Spleen (tissue), 11 donors: ENCODE data around the gene ZNF227. TPM values are rescaled to one million over a fixed set of nuclear protein-coding genes. Genes with fewer than 3 reads are reported as not detected.
A peak's percentile ranks its signal among the peaks of the same experiment; 100 is the strongest.

Experiments used
- DNase-seq: peaks from one replicate; pipeline ENCODE4 v3.0.0-alpha.2; 2020
- H3K27ac ChIP-seq, 8 donors: fragments of 200-600 bp; sonication (generic) in 7 of 8; 1 replicate in 4 of 8; 2 replicates in 4 of 8; pipeline versions ENCODE4 v1.5.0 to v1.8.0; 2016 to 2021; ENCODE audit warnings: inconsistent platforms in 4 of 8, mild to moderate bottlenecking in 4 of 8, moderate library complexity in 1 of 8
- H3K27me3 ChIP-seq, 7 donors: fragments of 200-600 bp; sonication (generic) in 6 of 7; replicated peaks in 1 of 7; 1 replicate in 4 of 7; 2 replicates in 3 of 7; pipeline versions ENCODE4 v1.5.0 to v1.8.0; 2016 to 2021; ENCODE audit warnings: inconsistent platforms in 3 of 7, mild to moderate bottlenecking in 1 of 7
- H3K36me3 ChIP-seq, 6 donors: fragments of 200-600 bp; sonication (generic) in 5 of 6; 1 replicate in 4 of 6; 2 replicates in 2 of 6; pipeline versions ENCODE4 v1.5.0 to v1.8.0; 2016 to 2021; ENCODE audit warnings: inconsistent platforms in 2 of 6
- H3K4me1 ChIP-seq, 6 donors: fragments of 200-600 bp; sonication (generic) in 5 of 6; 1 replicate in 3 of 6; 2 replicates in 3 of 6; pipeline versions ENCODE4 v1.5.0 to v1.8.0; 2016 to 2021; ENCODE audit warnings: inconsistent platforms in 3 of 6
- H3K4me3 ChIP-seq, 8 donors: fragments of 200-600 bp; sonication (generic) in 7 of 8; 1 replicate in 4 of 8; 2 replicates in 4 of 8; pipeline versions ENCODE4 v1.5.0 to v1.8.0; 2016 to 2021; ENCODE audit warnings: inconsistent platforms in 4 of 8, mild to moderate bottlenecking in 4 of 8, moderate library complexity in 2 of 8
- H3K9me3 ChIP-seq, 8 donors: fragments of 200-600 bp; sonication (generic) in 7 of 8; 1 replicate in 4 of 8; 2 replicates in 4 of 8; pipeline versions ENCODE4 v1.5.0 to v1.8.0; 2016 to 2021; ENCODE audit warnings: inconsistent platforms in 4 of 8
- POLR2A ChIP-seq, 3 donors: fragments of 450-650 bp; IDR thresholded peaks; one replicate each; pipeline ENCODE4 v1.5.1; 2017; ENCODE audit warnings: antibody characterized with exemption in 3 of 3, mild to moderate bottlenecking in 1 of 3
- POLR2AphosphoS5 ChIP-seq, 3 donors: sonication (generic); formaldehyde crosslinking; IDR thresholded peaks; one replicate each; pipeline ENCODE4 v1.5.1; 2017; ENCODE audit warnings: antibody characterized with exemption in 3 of 3
- WGBS, 5 donors: extraction: QIAGEN DNeasy Blood & Tissue Kit in 3 of 5; methylation state at CpG; one replicate each; pipeline versions ENCODE4 v1.1.5 to v1.1.7; 2013 to 2018; 5-methylcytosine and 5-hydroxymethylcytosine counted together
- intact Hi-C: fragments of 100-400 bp; cut with DNase I; formaldehyde crosslinking; loops from one replicate; pipeline ENCODE4 v1.15.0; 2023; ENCODE audit warnings: low total_unique reads
- polyA plus RNA-seq, 3 donors: library from polyadenylated mRNA; stranded (reverse); fragments of 200-250 nt; gene quantifications; one replicate each; pipeline ENCODE4 v1.2.1, GENCODE V29; 2013
- total RNA-seq, 7 donors: library from RNA; depleted of rRNA in 3 of 7; stranded (reverse); fragments of >200 nt in 3 of 7; fragmentation: NEBNext Ultra II Directional in 4 of 7; extraction: Animal tissue kit (Norgen Biotek cat#: 25700) in 4 of 7; gene quantifications; one replicate each; pipeline versions ENCODE4 v1.1.0 to v1.2.1, GENCODE V29; 2016 to 2021
- TF ChIP-seq, protein P1 (sequence below), 11 experiments: fragments of 200-600 bp in 7 of 11; fragments of 450-650 bp in 4 of 11; sonication (generic) in 4 of 11; IDR thresholded peaks in 8 of 11; conservative IDR thresholded peaks in 3 of 11; 1 replicate in 7 of 11; 2 replicates in 4 of 11; pipeline versions ENCODE4 v1.4.0 to v1.8.0; 2016 to 2021; ENCODE audit warnings: antibody characterized with exemption in 11 of 11, inconsistent platforms in 4 of 11, mild to moderate bottlenecking in 1 of 11
- donor health status: healthy with polysubstance abuse.
- donor health status: DM: no; HTN: no; CAD: no; lungs with moderate emphysema.
- donor health status: DM: no; HTN: no; CAD: no.
- donor health status: Bipolar disorder and iron deficiency.
- donor health status: healthy.
- donor health status: DM: no; HTN: no; CAD: no.
- donor health status: DM: yes; HTN: yes; CAD: no.

ZNF227 gene
- total and polyA plus RNA-seq, 10 donors: 4.7 to 32.6 (median 29.8) TPM

DNA sequence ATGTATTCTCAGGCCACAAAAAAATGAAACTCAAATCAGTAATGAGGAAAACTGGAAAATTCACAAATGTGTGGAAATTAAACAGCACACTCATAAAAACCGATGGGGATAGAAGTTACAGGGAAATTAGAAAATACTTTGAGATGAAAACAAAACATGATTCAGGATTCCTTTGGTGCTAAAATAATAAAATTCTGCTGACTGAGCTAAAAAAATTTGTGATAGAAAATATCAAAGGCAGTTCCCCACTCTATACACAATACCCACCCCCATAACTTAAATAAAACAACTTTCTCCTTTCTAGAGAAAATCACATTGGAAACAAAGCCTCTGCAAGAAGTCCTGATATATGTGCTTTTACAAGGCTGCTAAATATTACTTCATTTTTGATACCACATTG lies 45.8 kb downstream of the ZNF227 start:
- WGBS, 5 donors: 95 to 100% (median 98%) methylated on average over 1 of the region's 1 CpG
- Histone ChIP-seq H3K36me3 (peaks cover 0 to 18% (median 0%) of the 10 kb centered on the region in 6 donors), H3K4me1 (peaks cover 0 to 8% (median 0%) of the 10 kb centered on the region in 6 donors), H3K27me3 (no peaks in the 10 kb centered on the region), H3K9me3 (peaks cover 3 to 100% (median 100%) of the 10 kb centered on the region in 8 donors), H3K4me3 (no peak overlapping the region), H3K27ac (no peak overlapping the region)
- no peak for DNase-seq
- no peak for TF ChIP-seq POLR2AphosphoS5 (IDR thresholded peaks at IDR 0.05)
- TF ChIP-seq, protein P1, sequence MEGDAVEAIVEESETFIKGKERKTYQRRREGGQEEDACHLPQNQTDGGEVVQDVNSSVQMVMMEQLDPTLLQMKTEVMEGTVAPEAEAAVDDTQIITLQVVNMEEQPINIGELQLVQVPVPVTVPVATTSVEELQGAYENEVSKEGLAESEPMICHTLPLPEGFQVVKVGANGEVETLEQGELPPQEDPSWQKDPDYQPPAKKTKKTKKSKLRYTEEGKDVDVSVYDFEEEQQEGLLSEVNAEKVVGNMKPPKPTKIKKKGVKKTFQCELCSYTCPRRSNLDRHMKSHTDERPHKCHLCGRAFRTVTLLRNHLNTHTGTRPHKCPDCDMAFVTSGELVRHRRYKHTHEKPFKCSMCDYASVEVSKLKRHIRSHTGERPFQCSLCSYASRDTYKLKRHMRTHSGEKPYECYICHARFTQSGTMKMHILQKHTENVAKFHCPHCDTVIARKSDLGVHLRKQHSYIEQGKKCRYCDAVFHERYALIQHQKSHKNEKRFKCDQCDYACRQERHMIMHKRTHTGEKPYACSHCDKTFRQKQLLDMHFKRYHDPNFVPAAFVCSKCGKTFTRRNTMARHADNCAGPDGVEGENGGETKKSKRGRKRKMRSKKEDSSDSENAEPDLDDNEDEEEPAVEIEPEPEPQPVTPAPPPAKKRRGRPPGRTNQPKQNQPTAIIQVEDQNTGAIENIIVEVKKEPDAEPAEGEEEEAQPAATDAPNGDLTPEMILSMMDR (IDR thresholded peaks at IDR 0.05 in 8 of 11, conservative IDR thresholded peaks at IDR 0.05 in 3 of 11): no peak
- TF ChIP-seq POLR2A (IDR thresholded peaks at IDR 0.05): no peak
- intact Hi-C loops: no loop called here

DNA sequence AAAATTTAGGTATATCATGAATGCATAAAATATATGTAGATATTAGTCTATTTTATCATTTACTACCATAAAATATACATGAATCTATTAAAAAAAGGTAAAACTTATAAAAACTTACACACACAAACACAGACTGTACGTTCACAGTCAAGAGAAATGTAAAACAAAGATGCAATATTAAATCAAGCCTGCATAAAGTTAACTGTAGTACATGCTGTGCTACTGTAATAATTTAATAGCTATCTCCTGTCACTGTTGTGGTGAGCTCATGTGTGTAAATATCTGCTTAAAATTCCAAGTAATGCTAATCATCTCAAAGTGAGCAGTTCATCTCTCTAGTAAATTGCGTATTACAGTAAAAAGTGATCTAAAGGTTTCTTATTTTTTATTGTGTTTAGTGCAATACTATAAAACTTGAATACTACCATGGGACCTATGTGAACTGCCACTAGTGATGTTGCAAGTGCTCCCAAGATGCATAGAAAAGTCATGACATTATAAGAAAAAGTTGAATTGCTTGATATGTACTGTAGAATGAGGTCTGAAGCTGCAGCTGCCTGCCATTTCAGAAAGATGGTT lies 46.6 kb downstream of the ZNF227 start:
- Histone ChIP-seq H3K36me3 (peaks cover 0 to 16% (median 0%) of the 10 kb centered on the region in 6 donors), H3K4me3 (no peak overlapping the region), H3K4me1 (peaks cover 0 to 8% (median 0%) of the 10 kb centered on the region in 6 donors), H3K27me3 (no peaks in the 10 kb centered on the region), H3K9me3 (peaks cover 3 to 100% (median 100%) of the 10 kb centered on the region in 8 donors), H3K27ac (peak overlapping the region in 1 of 8 donors; percentile 75)
- TF ChIP-seq, protein P1 (IDR thresholded peaks at IDR 0.05 in 8 of 11, conservative IDR thresholded peaks at IDR 0.05 in 3 of 11): no peak
- TF ChIP-seq POLR2AphosphoS5 (IDR thresholded peaks at IDR 0.05): no peak
- no peak for TF ChIP-seq POLR2A (IDR thresholded peaks at IDR 0.05)
- no peak for DNase-seq
- WGBS, 5 donors: 89 to 98% (median 94%) methylated on average over 2 of the region's 2 CpGs
- intact Hi-C loops: no loop called here

DNA sequence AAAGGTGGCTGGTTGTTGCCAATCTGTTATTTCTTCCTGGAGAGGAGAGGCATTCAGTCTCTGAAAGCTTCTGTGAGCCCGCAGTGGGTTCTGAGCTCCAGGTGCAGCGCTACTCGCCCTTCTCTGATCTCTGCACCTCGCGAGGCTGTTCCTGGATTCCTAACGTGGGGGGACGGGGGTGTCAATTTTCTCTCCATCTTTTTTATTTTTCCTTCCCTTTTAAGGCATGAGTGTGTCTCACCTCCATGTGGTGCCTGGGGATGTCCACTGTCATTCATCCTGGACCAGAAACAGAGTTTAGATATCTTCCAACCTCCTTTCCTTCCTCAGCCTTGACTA lies 48.0 kb downstream of the ZNF227 start:
- intact Hi-C loops: no loop called here
- TF ChIP-seq, protein P1 (IDR thresholded peaks at IDR 0.05 in 8 of 11, conservative IDR thresholded peaks at IDR 0.05 in 3 of 11): no peak
- TF ChIP-seq POLR2AphosphoS5 (IDR thresholded peaks at IDR 0.05) (no peak), POLR2A (IDR thresholded peaks at IDR 0.05) (no peak)
- 16 to 32% (median 24%) methylated on average over 7 of the region's 7 CpGs for WGBS, 5 donors
- Histone ChIP-seq H3K27ac (peak overlapping the region in 7 of 8 donors; percentile 29 to 75 (median 62)), H3K9me3 (peaks cover 3 to 100% (median 99%) of the 10 kb centered on the region in 8 donors), H3K4me3 (peak overlapping the region in 6 of 8 donors; percentile 18 to 64 (median 38)), H3K36me3 (peaks cover 0 to 6% (median 0%) of the 10 kb centered on the region in 6 donors), H3K4me1 (peaks cover 0 to 8% (median 0%) of the 10 kb centered on the region in 6 donors), H3K27me3 (no peaks in the 10 kb centered on the region)
- DNase-seq: no peak

DNA sequence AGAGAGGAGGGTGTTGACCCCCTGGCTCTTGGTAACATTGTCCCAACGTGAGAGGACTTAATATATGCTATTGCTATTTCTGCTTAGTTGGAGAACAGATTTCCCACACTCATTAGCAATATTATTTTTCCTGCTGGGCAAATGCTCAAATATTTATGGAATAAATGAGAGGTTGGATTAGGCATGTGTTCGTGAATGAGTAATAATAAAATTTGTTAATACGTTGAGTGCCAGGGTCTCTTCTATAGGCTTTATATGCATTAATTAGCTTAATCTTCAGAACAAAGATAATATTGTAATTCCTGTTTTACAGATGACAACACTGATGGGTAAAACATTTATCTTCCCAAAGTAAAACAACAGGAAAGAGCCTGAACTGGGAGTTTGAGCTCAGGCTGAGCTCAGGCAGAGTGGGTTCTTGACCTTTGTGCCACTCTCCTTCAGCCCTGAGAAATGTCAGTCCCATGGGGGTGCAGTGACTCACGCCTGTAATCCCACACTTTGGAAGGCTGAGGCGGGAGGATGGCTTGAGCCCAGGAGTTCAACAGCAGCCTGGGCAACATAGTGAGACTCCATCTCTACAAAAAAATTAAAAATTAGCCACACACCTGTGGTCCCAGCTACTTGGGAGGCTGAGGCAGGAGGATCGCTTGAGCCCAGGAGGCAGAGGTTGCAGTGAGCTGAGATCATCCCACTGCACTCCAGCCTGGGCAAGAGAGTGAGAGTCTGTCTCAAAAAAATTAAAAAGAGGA lies 48.5 kb downstream of the ZNF227 start:
- Histone ChIP-seq H3K27me3 (no peaks in the 10 kb centered on the region), H3K4me3 (no peak overlapping the region), H3K27ac (no peak overlapping the region), H3K4me1 (peaks cover 0 to 8% (median 0%) of the 10 kb centered on the region in 6 donors), H3K9me3 (peaks cover 3 to 100% (median 99%) of the 10 kb centered on the region in 8 donors), H3K36me3 (peaks cover 0 to 10% (median 0%) of the 10 kb centered on the region in 6 donors)
- intact Hi-C loops: no loop called here
- WGBS, 5 donors: 65 to 81% (median 76%) methylated on average over 6 of the region's 6 CpGs
- no peak for DNase-seq
- TF ChIP-seq POLR2A (IDR thresholded peaks at IDR 0.05) (no peak), POLR2AphosphoS5 (IDR thresholded peaks at IDR 0.05) (no peak)
- TF ChIP-seq, protein P1 (IDR thresholded peaks at IDR 0.05 in 8 of 11, conservative IDR thresholded peaks at IDR 0.05 in 3 of 11): no peak
